HL-60 (cell line): ENCODE data around the gene NGF.

Experiments used
- GABPA ChIP-seq: IDR thresholded peaks from 2 replicates; pipeline ENCODE4 v1.6.1; 2012; ENCODE audit warnings: low read depth
- TF ChIP-seq, protein P1 (sequence below): IDR thresholded peaks from one replicate; pipeline ENCODE4 v1.5.1; 2011; ENCODE audit warnings: low read length, control low read depth, inconsistent platforms; ENCODE audit not compliant: insufficient read depth
- TF ChIP-seq, protein P2 (sequence below): IDR thresholded peaks from 2 replicates; pipeline ENCODE4 v1.6.1; 2012; ENCODE audit warnings: low read depth; ENCODE audit not compliant: insufficient replicate concordance

DNA sequence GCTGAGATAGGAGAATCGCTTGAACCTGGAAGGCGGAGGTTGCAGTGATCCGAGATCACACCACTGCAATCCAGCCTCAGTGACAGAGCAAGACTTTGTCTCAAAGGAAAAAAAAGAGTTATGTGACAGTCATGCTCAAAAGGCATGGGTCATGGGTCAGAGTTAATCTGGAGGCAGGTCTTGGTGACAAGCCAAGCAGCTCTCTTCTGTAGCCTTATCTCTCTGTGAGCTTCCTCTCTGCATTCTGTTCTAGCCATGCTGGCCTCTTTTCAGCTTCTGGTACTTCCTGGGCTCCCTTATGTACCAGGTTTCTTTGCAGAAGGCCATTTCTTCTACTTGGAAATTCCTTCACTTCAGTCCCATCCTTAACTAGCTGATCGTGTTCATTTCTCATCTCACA, 63.6 kb downstream of the NGF start:
- TF ChIP-seq, protein P1, sequence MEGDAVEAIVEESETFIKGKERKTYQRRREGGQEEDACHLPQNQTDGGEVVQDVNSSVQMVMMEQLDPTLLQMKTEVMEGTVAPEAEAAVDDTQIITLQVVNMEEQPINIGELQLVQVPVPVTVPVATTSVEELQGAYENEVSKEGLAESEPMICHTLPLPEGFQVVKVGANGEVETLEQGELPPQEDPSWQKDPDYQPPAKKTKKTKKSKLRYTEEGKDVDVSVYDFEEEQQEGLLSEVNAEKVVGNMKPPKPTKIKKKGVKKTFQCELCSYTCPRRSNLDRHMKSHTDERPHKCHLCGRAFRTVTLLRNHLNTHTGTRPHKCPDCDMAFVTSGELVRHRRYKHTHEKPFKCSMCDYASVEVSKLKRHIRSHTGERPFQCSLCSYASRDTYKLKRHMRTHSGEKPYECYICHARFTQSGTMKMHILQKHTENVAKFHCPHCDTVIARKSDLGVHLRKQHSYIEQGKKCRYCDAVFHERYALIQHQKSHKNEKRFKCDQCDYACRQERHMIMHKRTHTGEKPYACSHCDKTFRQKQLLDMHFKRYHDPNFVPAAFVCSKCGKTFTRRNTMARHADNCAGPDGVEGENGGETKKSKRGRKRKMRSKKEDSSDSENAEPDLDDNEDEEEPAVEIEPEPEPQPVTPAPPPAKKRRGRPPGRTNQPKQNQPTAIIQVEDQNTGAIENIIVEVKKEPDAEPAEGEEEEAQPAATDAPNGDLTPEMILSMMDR = no peak
- TF ChIP-seq, protein P2, sequence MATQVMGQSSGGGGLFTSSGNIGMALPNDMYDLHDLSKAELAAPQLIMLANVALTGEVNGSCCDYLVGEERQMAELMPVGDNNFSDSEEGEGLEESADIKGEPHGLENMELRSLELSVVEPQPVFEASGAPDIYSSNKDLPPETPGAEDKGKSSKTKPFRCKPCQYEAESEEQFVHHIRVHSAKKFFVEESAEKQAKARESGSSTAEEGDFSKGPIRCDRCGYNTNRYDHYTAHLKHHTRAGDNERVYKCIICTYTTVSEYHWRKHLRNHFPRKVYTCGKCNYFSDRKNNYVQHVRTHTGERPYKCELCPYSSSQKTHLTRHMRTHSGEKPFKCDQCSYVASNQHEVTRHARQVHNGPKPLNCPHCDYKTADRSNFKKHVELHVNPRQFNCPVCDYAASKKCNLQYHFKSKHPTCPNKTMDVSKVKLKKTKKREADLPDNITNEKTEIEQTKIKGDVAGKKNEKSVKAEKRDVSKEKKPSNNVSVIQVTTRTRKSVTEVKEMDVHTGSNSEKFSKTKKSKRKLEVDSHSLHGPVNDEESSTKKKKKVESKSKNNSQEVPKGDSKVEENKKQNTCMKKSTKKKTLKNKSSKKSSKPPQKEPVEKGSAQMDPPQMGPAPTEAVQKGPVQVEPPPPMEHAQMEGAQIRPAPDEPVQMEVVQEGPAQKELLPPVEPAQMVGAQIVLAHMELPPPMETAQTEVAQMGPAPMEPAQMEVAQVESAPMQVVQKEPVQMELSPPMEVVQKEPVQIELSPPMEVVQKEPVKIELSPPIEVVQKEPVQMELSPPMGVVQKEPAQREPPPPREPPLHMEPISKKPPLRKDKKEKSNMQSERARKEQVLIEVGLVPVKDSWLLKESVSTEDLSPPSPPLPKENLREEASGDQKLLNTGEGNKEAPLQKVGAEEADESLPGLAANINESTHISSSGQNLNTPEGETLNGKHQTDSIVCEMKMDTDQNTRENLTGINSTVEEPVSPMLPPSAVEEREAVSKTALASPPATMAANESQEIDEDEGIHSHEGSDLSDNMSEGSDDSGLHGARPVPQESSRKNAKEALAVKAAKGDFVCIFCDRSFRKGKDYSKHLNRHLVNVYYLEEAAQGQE = no peak
- no peak for TF ChIP-seq GABPA
